GM12892 (cell line): ENCODE measurements around the gene NRCAM.

Experiments used
- POLR2A ChIP-seq: IDR thresholded peaks from 2 replicates; pipeline ENCODE4 v1.6.1; 2011; ENCODE audit warnings: low read depth, low read length, control low read depth
- POLR2AphosphoS5 ChIP-seq: IDR thresholded peaks from 2 replicates; pipeline ENCODE4 v1.6.1; 2011; ENCODE audit warnings: low read depth, low read length, control low read depth
- TAF1 ChIP-seq: IDR thresholded peaks from 2 replicates; pipeline ENCODE4 v1.6.1; 2011; ENCODE audit warnings: low read depth, mild to moderate bottlenecking, control low read depth, low read length, borderline replicate concordance

DNA sequence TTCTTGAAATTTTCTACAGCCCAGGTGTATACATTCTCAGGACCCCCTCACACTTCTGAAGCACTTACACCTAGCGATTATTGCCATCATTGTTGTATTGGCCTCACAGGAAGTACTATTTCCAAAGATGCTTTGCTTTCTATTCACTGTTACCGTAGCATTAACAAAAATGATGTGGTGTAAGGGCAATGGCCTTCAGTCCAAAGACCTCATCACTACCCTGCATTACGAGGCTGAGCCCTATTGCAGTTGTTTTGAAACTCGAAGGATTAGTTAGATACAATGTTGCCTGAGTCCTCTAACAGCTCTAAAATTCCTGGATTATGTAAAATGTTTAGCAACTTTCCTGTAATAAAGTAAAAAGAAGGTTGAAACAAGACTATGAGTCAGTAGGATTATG lies 2.9 kb downstream of the NRCAM start:
- TF ChIP-seq TAF1, result no peak
- no peak for TF ChIP-seq POLR2A
- no peak for TF ChIP-seq POLR2AphosphoS5
